Esophagus muscularis mucosa (tissue), 4 donors: ENCODE data around the gene MCF2L.

Experiments
- CTCF ChIP-seq, 3 experiments: fragments of 200-600 bp in 2 of 3; fragments of 450-650 bp in 1 of 3; sonication (generic) in 2 of 3; IDR thresholded peaks; one replicate each; pipeline ENCODE4 v1.5.1; 2017 to 2019; ENCODE audit warnings: antibody characterized with exemption in 3 of 3, mild to moderate bottlenecking in 2 of 3, moderate library complexity in 1 of 3
- EP300 ChIP-seq: sonication (generic); formaldehyde crosslinking; IDR thresholded peaks from one replicate; pipeline ENCODE4 v1.6.1; 2017; ENCODE audit warnings: antibody characterized with exemption
- POLR2A ChIP-seq: fragments of 450-650 bp; IDR thresholded peaks from one replicate; pipeline ENCODE4 v1.6.1; 2017; ENCODE audit warnings: antibody characterized with exemption, moderate library complexity, mild to moderate bottlenecking, low read depth
- POLR2AphosphoS5 ChIP-seq, 2 donors: sonication (generic); formaldehyde crosslinking; IDR thresholded peaks; one replicate each; pipeline ENCODE4 v1.6.1; 2017; ENCODE audit warnings: antibody characterized with exemption in 2 of 2

- TF ChIP-seq CTCF (IDR thresholded peaks at IDR 0.05) (no peak), EP300 (no peak), POLR2AphosphoS5 (IDR thresholded peaks at IDR 0.05) (no peak), POLR2A (no peak)
These were observed 66.3 kb downstream of the MCF2L start for GRCh38 chr13:113035213-113035800.
